ENCODE results near the gene METAP1D. TPM values are rescaled to one million over a fixed set of nuclear protein-coding genes. Genes with fewer than 3 reads are reported as not detected.

Gene METAP1D
- polyA plus RNA-seq, 1 experiment, result 8.3 TPM

DNA sequence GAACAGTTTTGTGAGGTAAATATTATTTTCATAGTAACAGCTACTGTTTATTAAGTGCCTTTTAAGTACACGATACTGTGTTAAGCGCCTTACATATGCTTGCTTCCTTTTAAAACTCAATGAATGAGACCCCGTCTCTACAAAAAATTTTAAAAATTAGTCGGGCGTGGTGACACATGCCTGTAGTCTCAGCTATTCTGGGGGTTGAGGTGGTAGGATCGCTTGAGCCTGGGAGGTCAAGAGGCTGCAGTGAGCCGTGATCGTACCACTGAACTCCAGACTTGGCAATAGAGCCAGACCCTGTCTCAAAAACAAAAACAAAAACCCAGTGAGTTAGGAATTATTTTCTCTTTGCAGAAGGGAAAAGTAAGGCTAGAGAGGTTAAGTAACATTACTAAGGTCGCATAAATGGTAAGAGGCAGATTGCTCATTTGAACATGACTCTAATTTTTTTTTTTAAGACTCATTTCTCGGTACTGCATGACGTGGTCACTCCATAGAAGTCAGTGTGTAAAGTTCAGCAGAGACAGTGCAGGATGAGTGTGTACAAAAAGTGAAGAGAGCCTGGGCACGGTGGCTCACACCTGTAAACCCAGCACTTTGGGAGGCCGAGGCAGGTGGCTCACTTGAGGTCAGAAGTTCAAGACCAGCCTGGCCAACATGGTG lies 1.1 kb downstream of the METAP1D start:
- TF ChIP-seq, protein P1, sequence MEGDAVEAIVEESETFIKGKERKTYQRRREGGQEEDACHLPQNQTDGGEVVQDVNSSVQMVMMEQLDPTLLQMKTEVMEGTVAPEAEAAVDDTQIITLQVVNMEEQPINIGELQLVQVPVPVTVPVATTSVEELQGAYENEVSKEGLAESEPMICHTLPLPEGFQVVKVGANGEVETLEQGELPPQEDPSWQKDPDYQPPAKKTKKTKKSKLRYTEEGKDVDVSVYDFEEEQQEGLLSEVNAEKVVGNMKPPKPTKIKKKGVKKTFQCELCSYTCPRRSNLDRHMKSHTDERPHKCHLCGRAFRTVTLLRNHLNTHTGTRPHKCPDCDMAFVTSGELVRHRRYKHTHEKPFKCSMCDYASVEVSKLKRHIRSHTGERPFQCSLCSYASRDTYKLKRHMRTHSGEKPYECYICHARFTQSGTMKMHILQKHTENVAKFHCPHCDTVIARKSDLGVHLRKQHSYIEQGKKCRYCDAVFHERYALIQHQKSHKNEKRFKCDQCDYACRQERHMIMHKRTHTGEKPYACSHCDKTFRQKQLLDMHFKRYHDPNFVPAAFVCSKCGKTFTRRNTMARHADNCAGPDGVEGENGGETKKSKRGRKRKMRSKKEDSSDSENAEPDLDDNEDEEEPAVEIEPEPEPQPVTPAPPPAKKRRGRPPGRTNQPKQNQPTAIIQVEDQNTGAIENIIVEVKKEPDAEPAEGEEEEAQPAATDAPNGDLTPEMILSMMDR (IDR thresholded peaks at IDR 0.05; ENCODE audit: low read depth, low read length), result no peak
- Histone ChIP-seq H3K9me3 (ENCODE audit: control insufficient read depth, insufficient read depth, low read length) (no peaks in the 10 kb centered on the region), H3K4me3 (ENCODE audit: low read depth, low read length) (peak overlapping the region; percentile 97), H3K27me3 (ENCODE audit: control insufficient read depth, insufficient read depth, low read length) (no peaks in the 10 kb centered on the region), H3K27ac (ENCODE audit: low read depth, low read length) (no peak overlapping the region)
- CTCF ChIA-PET, result no interaction called here
- DNase-seq (ENCODE audit: low read depth, low spot score), result no peak
- POLR2A ChIA-PET, result interaction anchor here (1.0 kb wide), 1 partner anchor 101 kb away, joined by 3 read pairs; no protein-coding TSS in a partner anchor

DNA sequence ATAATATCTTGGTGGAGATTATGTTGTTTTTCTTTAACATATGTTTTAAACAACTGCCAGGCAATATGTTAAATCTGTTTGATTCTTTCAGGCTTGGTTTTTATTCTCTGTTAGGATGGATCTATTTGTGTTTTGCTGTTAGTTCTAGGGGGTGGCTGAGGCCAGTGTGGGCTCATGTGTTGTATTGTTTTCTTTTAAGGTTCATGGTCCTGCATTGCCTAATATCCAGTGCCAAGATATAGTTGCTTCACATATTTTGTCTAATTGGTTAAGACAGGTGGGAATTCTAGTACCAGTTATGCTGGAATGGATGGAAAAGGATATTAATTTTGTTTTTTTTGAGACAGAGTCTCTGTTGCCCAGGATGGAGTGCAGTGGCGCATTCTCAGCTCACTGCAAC lies 7.6 kb downstream of the METAP1D start:
- CTCF ChIA-PET, result no interaction called here
- Histone ChIP-seq H3K4me3 (ENCODE audit: low read depth, low read length) (no peak overlapping the region), H3K27ac (ENCODE audit: low read depth, low read length) (no peak overlapping the region), H3K9me3 (ENCODE audit: control insufficient read depth, insufficient read depth, low read length) (no peaks in the 10 kb centered on the region; the same call in 1 of the 2 replicates), H3K27me3 (ENCODE audit: control insufficient read depth, insufficient read depth, low read length) (no peaks in the 10 kb centered on the region)
- no peak for DNase-seq (ENCODE audit: low read depth, low spot score)
- TF ChIP-seq, protein P1 (IDR thresholded peaks at IDR 0.05; ENCODE audit: low read depth, low read length), result no peak
- POLR2A ChIA-PET, result no interaction called here

DNA sequence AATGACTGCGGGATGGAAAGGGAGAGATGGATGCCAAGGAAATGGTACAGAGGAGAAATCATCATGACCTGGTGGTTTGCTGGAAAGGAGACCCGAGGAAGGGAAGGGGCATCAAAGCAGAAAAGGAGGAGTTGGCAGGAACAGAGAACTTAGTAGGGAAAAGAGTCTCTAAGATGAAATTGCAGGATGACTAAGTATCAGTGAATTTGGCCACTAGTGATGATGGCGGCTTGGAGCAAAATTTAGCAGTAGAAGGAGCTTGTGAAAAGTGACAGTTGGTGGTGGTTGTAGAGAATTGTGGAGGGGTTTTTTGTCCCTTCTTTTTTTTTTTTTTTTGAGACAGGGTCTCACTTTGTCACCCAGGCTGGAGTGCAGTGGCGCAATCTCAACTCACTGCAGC lies 10.1 kb downstream of the METAP1D start:
- TF ChIP-seq, protein P1 (IDR thresholded peaks at IDR 0.05; ENCODE audit: low read depth, low read length), result no peak
- no peak overlapping the region for H3K27ac ChIP-seq (ENCODE audit: low read depth, low read length)
- H3K9me3 ChIP-seq (ENCODE audit: control insufficient read depth, insufficient read depth, low read length), result no peaks in the 10 kb centered on the region; the same call in 1 of the 2 replicates
- H3K27me3 ChIP-seq (ENCODE audit: control insufficient read depth, insufficient read depth, low read length), result no peaks in the 10 kb centered on the region
- POLR2A ChIA-PET, result interaction anchor here (0.7 kb wide), 1 partner anchor 40 kb away, joined by 6 read pairs; no protein-coding TSS in a partner anchor
- no peak overlapping the region for H3K4me3 ChIP-seq (ENCODE audit: low read depth, low read length)
- no peak for DNase-seq (ENCODE audit: low read depth, low spot score)
- CTCF ChIA-PET, result interaction anchor here (0.6 kb wide), 1 partner anchor 165 kb away, joined by 5 read pairs; no protein-coding TSS in a partner anchor

DNA sequence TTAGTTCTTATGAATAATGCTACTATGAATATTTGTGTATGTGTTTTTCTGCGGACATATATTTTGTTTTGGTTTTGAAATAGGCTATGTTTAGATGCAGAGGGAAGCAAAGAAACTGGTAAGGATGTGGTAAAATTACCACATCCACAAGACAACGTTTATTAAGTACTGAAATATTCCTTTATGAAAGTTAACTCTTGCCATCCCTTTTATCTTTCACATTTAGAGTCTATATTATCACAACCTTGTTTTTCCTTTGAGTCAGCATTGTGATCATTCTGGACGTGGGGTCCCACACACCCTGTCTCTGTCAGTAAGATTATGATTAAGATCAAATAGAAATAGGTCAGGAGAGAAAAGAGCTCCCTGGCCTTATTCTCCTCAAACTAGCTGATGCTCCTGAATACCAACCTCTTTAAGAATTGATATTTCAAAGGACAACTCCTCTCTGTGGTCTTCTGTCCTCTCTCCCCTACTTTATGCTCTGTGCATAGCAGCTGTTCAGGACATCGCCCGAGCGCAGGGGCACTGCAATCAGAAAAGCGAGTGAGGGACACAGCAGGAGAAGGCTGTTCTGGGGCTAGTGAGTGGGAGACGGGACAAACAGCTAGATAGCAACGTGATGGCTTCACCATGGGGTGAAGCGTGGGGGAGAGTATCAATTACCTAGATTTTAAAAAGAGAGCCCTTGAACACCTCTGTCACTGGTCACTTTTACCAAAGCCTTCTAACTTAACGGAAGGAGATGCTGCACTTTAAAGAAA lies 12.2 kb downstream of the METAP1D start:
- H3K27ac ChIP-seq (ENCODE audit: low read depth, low read length), result no peak overlapping the region

More for the DNA sequence above, 12.2 kb downstream of the METAP1D start:
- H3K4me3 ChIP-seq (ENCODE audit: low read depth, low read length), result no peak overlapping the region
- H3K9me3 ChIP-seq (ENCODE audit: control insufficient read depth, insufficient read depth, low read length), result no peaks in the 10 kb centered on the region; the same call in 1 of the 2 replicates
- TF ChIP-seq, protein P1 (IDR thresholded peaks at IDR 0.05; ENCODE audit: low read depth, low read length), result no peak
- no peaks in the 10 kb centered on the region for H3K27me3 ChIP-seq (ENCODE audit: control insufficient read depth, insufficient read depth, low read length)
- CTCF ChIA-PET, result interaction anchor here (0.6 kb wide), 1 partner anchor 199 kb away, joined by 3 read pairs; no protein-coding TSS in a partner anchor
- DNase-seq (ENCODE audit: low read depth, low spot score), result no peak
- POLR2A ChIA-PET, result no interaction called here
